IMR-90 (cell line): ENCODE data around the gene UBXN2A.
A peak's percentile ranks its signal among the peaks of the same experiment; 100 is the strongest.

Experiments
- CTCF ChIP-seq: conservative IDR thresholded peaks from 2 replicates; pipeline ENCODE4 v1.5.1; 2012; ENCODE audit warnings: mild to moderate bottlenecking, low read depth, low read length, improper control_type of control experiment
- MAFK ChIP-seq: IDR thresholded peaks from 2 replicates; pipeline ENCODE4 v1.6.1; 2012; ENCODE audit warnings: low read depth, low read length, improper control_type of control experiment
- MAZ ChIP-seq: IDR thresholded peaks from 2 replicates; pipeline ENCODE4 v1.6.1; 2012; ENCODE audit warnings: low read depth, mild to moderate bottlenecking, low read length, improper control_type of control experiment, moderate library complexity, borderline replicate concordance
- MXI1 ChIP-seq: IDR thresholded peaks from 2 replicates; pipeline ENCODE4 v1.6.1; 2012; ENCODE audit warnings: low read depth, mild to moderate bottlenecking, low read length, moderate library complexity, borderline replicate concordance
- POLR2A ChIP-seq: IDR thresholded peaks from 2 replicates; pipeline ENCODE4 v1.6.1; 2012; ENCODE audit warnings: mild to moderate bottlenecking, low read depth, low read length
- RAD21 ChIP-seq: IDR thresholded peaks from 2 replicates; pipeline ENCODE4 v1.6.1; 2012; ENCODE audit warnings: low read length, improper control_type of control experiment

DNA sequence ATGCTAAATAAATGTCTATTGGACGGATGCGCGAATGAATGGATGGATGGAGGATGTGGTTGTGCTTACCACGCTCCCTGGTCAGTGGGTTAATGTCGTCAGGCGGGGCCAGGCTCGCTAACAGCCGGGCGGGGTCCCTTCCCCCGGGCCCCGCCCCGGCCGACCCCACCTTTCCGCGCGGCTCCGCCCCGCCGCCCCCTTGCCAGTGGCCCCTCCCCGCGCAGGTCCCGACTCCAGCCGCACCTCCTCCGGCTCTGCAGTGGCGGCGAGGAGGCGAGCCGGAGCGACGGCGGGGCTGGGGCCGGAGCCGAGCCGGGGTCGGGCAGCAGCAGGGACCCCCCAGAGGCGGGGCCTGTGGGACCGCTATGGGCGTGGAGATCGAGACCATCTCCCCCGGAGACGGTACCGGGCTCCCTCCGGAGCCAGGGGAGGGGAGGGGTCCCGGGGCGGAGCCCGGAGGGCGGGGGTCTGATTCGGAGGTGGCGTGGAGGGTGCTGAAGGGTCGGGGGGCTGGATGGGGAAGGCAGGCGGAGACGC is 109.3 kb downstream of the UBXN2A start, which contains the start of gene FKBP1B:
- TF ChIP-seq CTCF (no peak), POLR2A (no peak), RAD21 (no peak), MAFK (no peak), MAZ (0 out of 2 replicates have a peak, but pooled peaks have one; percentile 31), MXI1 (no peak)
